GM12875 (cell line): ENCODE data around the gene CORO1A.

ENCODE experiments used
- H3K4me3 ChIP-seq: one replicate; pipeline ENCODE4 v1.5.1; 2011; ENCODE audit warnings: low read depth, low read length, control low read depth
- CTCF ChIP-seq: IDR thresholded peaks from 2 replicates; pipeline ENCODE4 v1.5.1; 2011; ENCODE audit warnings: low read depth, mild to moderate bottlenecking, control low read depth, inconsistent platforms, low read length, moderate library complexity, borderline replicate concordance; ENCODE audit not compliant: insufficient read depth

The CORO1A gene

GRCh38 chr16:30183233-30184095 lies at the start of gene CORO1A:
CORO1A (plus strand) TSS chr16:30183602; CDS start chr16:30185210, 1,608 bp downstream.
- no peak for TF ChIP-seq CTCF
- peak within 1 kb of the TSS; percentile 95 for H3K4me3 ChIP-seq

DNA sequence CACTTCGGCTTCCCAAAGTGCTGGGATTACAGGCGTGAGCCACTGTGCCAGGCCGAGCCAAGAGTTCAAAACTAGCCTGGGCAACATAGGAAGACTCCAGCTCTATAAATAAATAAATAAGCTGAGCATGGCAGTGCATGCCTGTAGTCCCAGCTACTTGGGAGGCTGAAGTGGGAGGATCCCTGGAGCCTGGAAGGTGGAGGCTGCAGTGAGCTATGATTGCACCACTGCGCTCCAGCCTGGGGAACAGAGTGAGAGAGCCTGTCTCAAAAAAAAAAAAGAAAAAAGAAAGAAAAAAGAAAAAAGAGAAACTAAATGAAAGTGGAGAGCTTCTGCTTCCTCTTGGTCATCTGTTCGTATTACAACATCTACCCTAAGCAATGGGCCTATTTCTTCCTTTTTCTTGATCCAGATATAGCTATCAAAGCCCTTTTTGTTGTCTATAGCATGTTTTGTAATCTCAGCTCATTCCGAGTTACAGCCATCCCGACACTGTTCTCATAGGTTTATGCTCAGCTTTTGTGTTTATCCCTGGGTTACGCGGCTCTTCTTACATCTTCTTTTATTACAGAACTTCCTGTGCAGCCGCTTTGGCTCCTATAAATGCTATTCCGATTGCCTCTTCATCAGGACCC lies 46.3 kb upstream of the CORO1A start:
- TF ChIP-seq CTCF = no peak

DNA sequence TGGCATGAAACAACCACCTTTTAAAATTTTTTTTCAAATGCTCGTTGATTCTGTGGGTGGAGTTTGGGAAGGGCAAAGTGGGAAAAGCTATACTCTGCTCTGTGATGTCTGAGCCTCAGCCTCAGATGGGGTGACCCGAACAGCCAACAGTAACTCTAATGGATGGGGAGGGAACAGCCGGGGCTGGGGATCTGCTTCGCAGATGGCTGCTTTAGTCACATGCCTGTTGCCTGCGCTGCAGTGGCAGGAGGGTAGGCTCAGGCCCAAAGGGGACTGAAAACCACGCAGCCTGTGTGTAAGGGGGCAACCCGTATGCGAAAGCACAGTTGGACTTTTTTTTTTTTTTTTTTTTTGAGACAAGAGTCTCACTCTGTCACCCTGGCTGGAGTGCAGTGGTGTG lies 45.5 kb upstream of the CORO1A start:
- no peak overlapping the region for H3K4me3 ChIP-seq
- TF ChIP-seq CTCF = no peak

More for the DNA sequence above, 46.3 kb upstream of the CORO1A start:
- no peak overlapping the region for H3K4me3 ChIP-seq

GRCh38 chr16:30139583-30140481 lies 43.6 kb upstream of the CORO1A start:
- no peak overlapping the region for H3K4me3 ChIP-seq
- no peak for TF ChIP-seq CTCF

GRCh38 chr16:30141750-30142149 lies 41.7 kb upstream of the CORO1A start:
- no peak overlapping the region for H3K4me3 ChIP-seq
- TF ChIP-seq CTCF = no peak

DNA sequence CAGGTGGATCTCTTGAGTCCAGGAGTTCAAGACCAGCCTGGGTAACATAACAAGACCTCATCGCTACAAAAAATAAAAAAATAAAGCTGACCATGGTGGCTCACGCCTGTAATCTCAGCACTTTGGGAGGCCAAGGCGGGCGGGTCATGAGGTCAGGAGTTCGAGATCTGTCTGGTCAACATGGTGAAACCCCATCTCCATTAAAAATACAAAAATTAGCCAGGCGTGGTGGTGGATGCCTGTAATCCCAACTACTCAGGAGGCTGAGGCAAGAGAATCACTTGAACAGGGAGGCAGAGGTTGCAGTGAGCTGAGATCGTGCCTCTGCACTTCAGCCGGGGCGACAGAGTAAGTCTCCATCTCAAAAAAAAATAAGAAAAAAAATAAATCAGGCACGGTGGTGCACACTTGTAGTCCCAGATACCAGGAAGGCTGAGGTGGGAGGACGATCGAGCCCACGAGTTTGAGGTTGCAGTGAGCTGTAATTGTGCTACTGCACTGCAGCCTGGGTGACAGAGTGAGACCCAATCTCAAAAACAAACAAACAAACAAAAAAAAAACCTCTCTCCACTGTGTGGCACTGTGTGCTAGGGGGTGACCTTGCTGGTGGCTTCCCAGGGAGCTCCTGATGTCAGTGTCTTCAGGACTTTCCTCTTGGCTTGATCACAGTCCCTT lies 40.6 kb upstream of the CORO1A start:
- TF ChIP-seq CTCF = peak; percentile 47; the same call in 1 of the 2 replicates
- no peak overlapping the region for H3K4me3 ChIP-seq
